CD4-positive, alpha-beta memory T cell (primary cell): Measurements from ENCODE around the gene DUS3L. TPM values are rescaled to one million over a fixed set of nuclear protein-coding genes. Genes with fewer than 3 reads are reported as not detected.

Source experiments
- CTCF ChIA-PET: fragments of 350-600 bp; sonication (Branson Sonifier 250); formaldehyde crosslinking; loops from one replicate; lab custom pipeline; 2021; ENCODE audit warnings: inconsistent platforms; ENCODE audit not compliant: partially characterized antibody; lab: Charles Lee
- POLR2A ChIA-PET: fragments of 350-600 bp; sonication (Branson Sonifier 250); formaldehyde crosslinking; loops from one replicate; lab custom pipeline; 2021; ENCODE audit not compliant: partially characterized antibody; lab: Charles Lee
- DNase-seq, 5 donors: peaks; one replicate each; pipeline versions ENCODE4 v3.0.0 to v3.0.0-alpha.2; 2020 to 2022; ENCODE audit warnings: mixed read lengths in 1 of 5
- H3K27ac ChIP-seq: one replicate; pipeline ENCODE4 v1.7.0; 2013; ENCODE audit warnings: low read depth, low read length
- H3K27me3 ChIP-seq: 2 replicates; pipeline ENCODE4 v1.7.0; 2013; ENCODE audit warnings: mild to moderate bottlenecking, low read length, moderate library complexity; ENCODE audit not compliant: insufficient read depth
- H3K36me3 ChIP-seq: 2 replicates; pipeline ENCODE4 v1.7.0; 2013; ENCODE audit warnings: mild to moderate bottlenecking, low read length, moderate library complexity; ENCODE audit not compliant: insufficient read depth
- H3K4me1 ChIP-seq: 2 replicates; pipeline ENCODE4 v1.7.0; 2013; ENCODE audit warnings: mild to moderate bottlenecking, low read length, moderate library complexity; ENCODE audit not compliant: insufficient read depth
- H3K4me3 ChIP-seq, 2 donors: one replicate each; pipeline ENCODE4 v1.7.0; 2013; ENCODE audit warnings: low read length in 2 of 2, mild to moderate bottlenecking in 1 of 2
- H3K9me3 ChIP-seq, 2 donors: one replicate each; pipeline ENCODE4 v1.7.0; 2013; ENCODE audit warnings: low read length in 2 of 2, control low read depth in 1 of 2; ENCODE audit not compliant: control insufficient read depth in 1 of 2
- H3K27ac Mint-ChIP-seq, 7 donors: one replicate each; pipeline ENCODE4 v1.8.0; 2020 to 2021; ENCODE audit warnings: mixed read lengths in 7 of 7, mild to moderate bottlenecking in 6 of 7, inconsistent platforms in 3 of 7, moderate library complexity in 3 of 7
- H3K27me3 Mint-ChIP-seq, 2 donors: one replicate each; pipeline ENCODE4 v1.8.0; 2020 to 2021; ENCODE audit warnings: mixed read lengths in 2 of 2
- H3K36me3 Mint-ChIP-seq, 2 donors: one replicate each; pipeline ENCODE4 v1.8.0; 2020 to 2021; ENCODE audit warnings: mixed read lengths in 2 of 2, inconsistent platforms in 1 of 2, mild to moderate bottlenecking in 1 of 2
- H3K4me1 Mint-ChIP-seq, 4 donors: one replicate each; pipeline ENCODE4 v1.8.0; 2020 to 2021; ENCODE audit warnings: mixed read lengths in 4 of 4, mild to moderate bottlenecking in 1 of 4
- H3K4me3 Mint-ChIP-seq, 8 donors: one replicate each; pipeline ENCODE4 v1.8.0; 2020 to 2021; ENCODE audit warnings: mixed read lengths in 8 of 8, mild to moderate bottlenecking in 7 of 8, moderate library complexity in 6 of 8, inconsistent platforms in 3 of 8
- H3K9me3 Mint-ChIP-seq, 8 donors: one replicate each; pipeline ENCODE4 v1.8.0; 2020 to 2021; ENCODE audit warnings: mixed read lengths in 8 of 8, mild to moderate bottlenecking in 5 of 8, inconsistent platforms in 3 of 8, moderate library complexity in 1 of 8
- intact Hi-C: fragments of 100-400 bp; cut with micrococcal nuclease; formaldehyde crosslinking; loops from one replicate; pipeline ENCODE4 v1.15.1; 2023
- polyA plus RNA-seq, 2 donors: library from polyadenylated mRNA; unstranded; fragments of 300-500 nt; fragmentation: Illumina TruSeq; gene quantifications; one replicate each; pipeline ENCODE4 v1.2.3, GENCODE V29; 2021
- total RNA-seq, 2 experiments: library from RNA; stranded (reverse); gene quantifications; one replicate each; pipeline ENCODE4 v1.2.3, GENCODE V29; 2021

Gene DUS3L
- total and polyA plus RNA-seq, 4 experiments from 2014 or later = 34.2 to 72.9 (median 47.7) TPM

- Histone ChIP-seq H3K9me3 (no peaks in the 10 kb centered on the region), H3K4me3 (no peak overlapping the region), H3K27ac (no peak overlapping the region), H3K27me3 (no peaks in the 10 kb centered on the region), H3K4me1 (peaks cover 6% of the 10 kb centered on the region), H3K36me3 (no peaks in the 10 kb centered on the region)
- Mint-ChIP-seq H3K36me3 (no peaks in the 10 kb centered on the region), H3K4me3 (no peak overlapping the region), H3K9me3 (no peaks in the 10 kb centered on the region), H3K4me1 (peaks cover 5 to 11% (median 5%) of the 10 kb centered on the region in 4 donors), H3K27ac (no peak overlapping the region), H3K27me3 (peaks cover 10 to 14% of the 10 kb centered on the region in 2 donors)
- intact Hi-C loops = loop anchor here (10.0 kb wide), 1 partner anchor 567 kb away; the partner anchor contains the start of gene CLPP
- DNase-seq = no peak
- POLR2A ChIA-PET = no interaction called here
- CTCF ChIA-PET = no interaction called here
Observed at GRCh38 chr19:5798244-5798643, 7.3 kb upstream of the DUS3L start.

GRCh38 chr19:5795382-5795919, 4.5 kb upstream of the DUS3L start:
- DNase-seq = no peak
- no peak overlapping the region for H3K4me3 ChIP-seq
- Mint-ChIP-seq H3K9me3 (peaks cover 0 to 4% (median 0%) of the 10 kb centered on the region in 8 donors), H3K27me3 (peaks cover 6 to 7% of the 10 kb centered on the region in 2 donors), H3K27ac (no peak overlapping the region), H3K36me3 (peaks cover 1 to 7% of the 10 kb centered on the region in 2 donors), H3K4me3 (no peak overlapping the region), H3K4me1 (peaks cover 5 to 9% (median 7%) of the 10 kb centered on the region in 4 donors)
- POLR2A ChIA-PET = interaction anchor here (0.9 kb wide), 1 partner anchor 33 kb away, joined by 3 read pairs; no protein-coding TSS in a partner anchor
- CTCF ChIA-PET = interaction anchor here (1.6 to 6.2 kb wide), 2 partner anchors 8 to 227 kb away, joined by 9 to 43 read pairs; partner anchors contain the start of gene NRTN
- H3K36me3 ChIP-seq = no peaks in the 10 kb centered on the region
- no peak overlapping the region for H3K27ac ChIP-seq
- H3K4me1 ChIP-seq = peaks cover 5% of the 10 kb centered on the region
- H3K27me3 ChIP-seq = no peaks in the 10 kb centered on the region
- H3K9me3 ChIP-seq = no peaks in the 10 kb centered on the region
- intact Hi-C loops = loop anchor here (10.0 kb wide), 1 partner anchor 569 kb away; the partner anchor contains the start of gene CLPP

- no peak overlapping the region for H3K27ac Mint-ChIP-seq
- intact Hi-C loops = loop anchor here (10.0 kb wide), 1 partner anchor 572 kb away; the partner anchor contains the start of gene CLPP
- CTCF ChIA-PET = interaction anchor here (0.6 to 6.2 kb wide), 5 partner anchors 11 to 229 kb away, joined by 3 to 43 read pairs (median 3); partner anchors contain the start of gene NRTN
- Histone ChIP-seq H3K27me3 (no peaks in the 10 kb centered on the region), H3K9me3 (no peaks in the 10 kb centered on the region), H3K4me1 (peaks cover 14% of the 10 kb centered on the region), H3K4me3 (no peak overlapping the region), H3K36me3 (peaks cover 18% of the 10 kb centered on the region), H3K27ac (no peak overlapping the region)
- H3K36me3 Mint-ChIP-seq = peaks cover 9 to 20% of the 10 kb centered on the region in 2 donors
- no peak for DNase-seq
- peaks cover 0 to 2% of the 10 kb centered on the region in 2 donors for H3K27me3 Mint-ChIP-seq
- POLR2A ChIA-PET = interaction anchor here (1.2 kb wide), 1 partner anchor 11 kb away, joined by 3 read pairs; no protein-coding TSS in a partner anchor
- peaks cover 10 to 20% (median 12%) of the 10 kb centered on the region in 4 donors for H3K4me1 Mint-ChIP-seq
- H3K4me3 Mint-ChIP-seq = peak overlapping the region in 1 of 8 donors; percentile 35
- H3K9me3 Mint-ChIP-seq = peaks cover 0 to 4% (median 0%) of the 10 kb centered on the region in 8 donors
Observed at GRCh38 chr19:5793188-5793587, 2.2 kb upstream of the DUS3L start.

GRCh38 chr19:5792224-5792623, 1.3 kb upstream of the DUS3L start:
- Histone ChIP-seq H3K9me3 (no peaks in the 10 kb centered on the region), H3K4me1 (peaks cover 14% of the 10 kb centered on the region), H3K4me3 (no peak overlapping the region), H3K27ac (no peak overlapping the region), H3K27me3 (no peaks in the 10 kb centered on the region), H3K36me3 (peaks cover 27% of the 10 kb centered on the region)
- Mint-ChIP-seq H3K4me3 (no peak overlapping the region), H3K27ac (peak overlapping the region in 1 of 7 donors; percentile 62), H3K36me3 (peaks cover 13 to 23% of the 10 kb centered on the region in 2 donors), H3K27me3 (peaks cover 0 to 2% of the 10 kb centered on the region in 2 donors), H3K4me1 (peaks cover 11 to 24% (median 12%) of the 10 kb centered on the region in 4 donors), H3K9me3 (peaks cover 0 to 4% (median 0%) of the 10 kb centered on the region in 8 donors)
- intact Hi-C loops = loop anchor here (10.0 kb wide), 1 partner anchor 573 kb away; the partner anchor contains the start of gene CLPP
- ChIA-PET CTCF (interaction anchor here (1.1 to 6.2 kb wide), 3 partner anchors 12 to 105 kb away, joined by 3 to 43 read pairs (median 3); partner anchors contain the start of gene NRTN), POLR2A (interaction anchor here (3.2 to 3.5 kb wide), 2 partner anchors 36 to 111 kb away, joined by 23 to 31 read pairs; partner anchors contain the start of genes NDUFA11 and VMAC)
- no peak for DNase-seq

- intact Hi-C loops = loop anchor here (1.0 to 10.0 kb wide), 8 partner anchors 15 to 999 kb away; partner anchors contain the start of genes CATSPERD, CLPP, FEM1A and LONP1
- POLR2A ChIA-PET = interaction anchor here (0.6 to 3.5 kb wide), 11 partner anchors 10 to 188 kb away, joined by 3 to 31 read pairs (median 6); partner anchors contain the start of genes CATSPERD, LONP1, NDUFA11 and RANBP3
- CTCF ChIA-PET = interaction anchor here (2.0 to 6.2 kb wide), 2 partner anchors 14 to 69 kb away, joined by 9 to 43 read pairs; partner anchors contain the start of genes CATSPERD and NRTN
- Histone ChIP-seq H3K36me3 (peaks cover 44% of the 10 kb centered on the region), H3K4me1 (peaks cover 14% of the 10 kb centered on the region), H3K27me3 (no peaks in the 10 kb centered on the region), H3K9me3 (no peaks in the 10 kb centered on the region), H3K27ac (peak overlapping the region; percentile 97), H3K4me3 (peak overlapping the region; percentile 62 to 93)
- DNase-seq = no peak
- Mint-ChIP-seq H3K4me1 (peaks cover 11 to 24% (median 12%) of the 10 kb centered on the region in 4 donors), H3K9me3 (peaks cover 0 to 4% (median 0%) of the 10 kb centered on the region in 8 donors), H3K36me3 (peaks cover 21 to 36% of the 10 kb centered on the region in 2 donors), H3K27me3 (peaks cover 0 to 2% of the 10 kb centered on the region in 2 donors), H3K27ac (peak overlapping the region; percentile 94 to 100 (median 100)), H3K4me3 (peak overlapping the region; percentile 96 to 100 (median 99))
Observed at GRCh38 chr19:5789886-5790558, 941 bp downstream of the DUS3L start.

- Mint-ChIP-seq H3K36me3 (peaks cover 21 to 36% of the 10 kb centered on the region in 2 donors), H3K9me3 (peaks cover 0 to 4% (median 0%) of the 10 kb centered on the region in 8 donors), H3K4me1 (peaks cover 11 to 24% (median 12%) of the 10 kb centered on the region in 4 donors), H3K27me3 (peaks cover 0 to 2% of the 10 kb centered on the region in 2 donors), H3K27ac (peak overlapping the region in 1 of 7 donors; percentile 35), H3K4me3 (peak overlapping the region in 1 of 8 donors; percentile 31)
- ChIA-PET POLR2A (interaction anchor here (1.6 to 3.5 kb wide), 6 partner anchors 11 to 114 kb away, joined by 4 to 31 read pairs (median 12); partner anchors contain the start of genes NDUFA11, RPL36 and VMAC), CTCF (interaction anchor here (1.4 kb wide), 1 partner anchor 15 kb away, joined by 6 read pairs; the partner anchor contains the start of gene NRTN)
- no peak overlapping the region for H3K27ac ChIP-seq
- no peaks in the 10 kb centered on the region for H3K27me3 ChIP-seq
- intact Hi-C loops = no loop called here
- peaks cover 14% of the 10 kb centered on the region for H3K4me1 ChIP-seq
- H3K9me3 ChIP-seq = no peaks in the 10 kb centered on the region
- peaks cover 44% of the 10 kb centered on the region for H3K36me3 ChIP-seq
- no peak for DNase-seq
- no peak overlapping the region for H3K4me3 ChIP-seq
Observed at GRCh38 chr19:5789351-5789761, 1.6 kb downstream of the DUS3L start.
